ENCODE results near the gene MMP13. TPM values are rescaled to one million over a fixed set of nuclear protein-coding genes. Genes with fewer than 3 reads are reported as not detected.

The MMP13 gene
- total RNA-seq, 4 donors from 2014 or later: not detected

DNA sequence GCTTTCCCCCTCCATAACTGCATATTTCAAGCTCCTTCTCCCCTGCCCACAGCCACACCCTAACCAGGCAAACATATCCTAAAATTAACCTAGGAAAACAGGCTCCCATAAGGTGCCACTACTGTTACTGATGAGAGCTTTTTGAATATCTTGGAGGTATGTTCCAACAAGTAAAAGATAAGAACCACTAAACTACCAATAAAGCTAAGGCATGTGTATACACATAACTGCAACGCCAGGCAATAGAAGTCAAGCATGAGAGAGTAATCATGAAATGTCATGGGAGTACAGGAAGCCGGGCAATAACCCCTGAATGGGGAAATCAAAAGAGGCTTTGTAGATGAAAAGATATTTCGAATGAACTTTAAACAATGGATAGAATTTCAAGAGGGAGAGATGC is 9.3 kb downstream of the MMP13 start:
- no peaks in the 10 kb centered on the region for H3K27me3 ChIP-seq
- intact Hi-C loops (cut with DNase I; ENCODE audit: low total_unique reads): no loop called here
- no peak for TF ChIP-seq POLR2A (IDR thresholded peaks at IDR 0.05)
- TF ChIP-seq, protein P1, sequence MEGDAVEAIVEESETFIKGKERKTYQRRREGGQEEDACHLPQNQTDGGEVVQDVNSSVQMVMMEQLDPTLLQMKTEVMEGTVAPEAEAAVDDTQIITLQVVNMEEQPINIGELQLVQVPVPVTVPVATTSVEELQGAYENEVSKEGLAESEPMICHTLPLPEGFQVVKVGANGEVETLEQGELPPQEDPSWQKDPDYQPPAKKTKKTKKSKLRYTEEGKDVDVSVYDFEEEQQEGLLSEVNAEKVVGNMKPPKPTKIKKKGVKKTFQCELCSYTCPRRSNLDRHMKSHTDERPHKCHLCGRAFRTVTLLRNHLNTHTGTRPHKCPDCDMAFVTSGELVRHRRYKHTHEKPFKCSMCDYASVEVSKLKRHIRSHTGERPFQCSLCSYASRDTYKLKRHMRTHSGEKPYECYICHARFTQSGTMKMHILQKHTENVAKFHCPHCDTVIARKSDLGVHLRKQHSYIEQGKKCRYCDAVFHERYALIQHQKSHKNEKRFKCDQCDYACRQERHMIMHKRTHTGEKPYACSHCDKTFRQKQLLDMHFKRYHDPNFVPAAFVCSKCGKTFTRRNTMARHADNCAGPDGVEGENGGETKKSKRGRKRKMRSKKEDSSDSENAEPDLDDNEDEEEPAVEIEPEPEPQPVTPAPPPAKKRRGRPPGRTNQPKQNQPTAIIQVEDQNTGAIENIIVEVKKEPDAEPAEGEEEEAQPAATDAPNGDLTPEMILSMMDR (IDR thresholded peaks at IDR 0.05 in 4 of 5, conservative IDR thresholded peaks at IDR 0.05 in 1 of 5): no peak
- H3K27ac ChIP-seq: no peak overlapping the region
- DNase-seq (no peak), ATAC-seq (no peak)
- H3K4me3 ChIP-seq: no peak overlapping the region
- in situ Hi-C loops (cut with MboI; ENCODE audit: low sequenced_read_pairs in 4 of 4): loop anchor here in 1 of 4 donors (25.0 kb wide), 1 partner anchor 209 kb away; no protein-coding TSS in a partner anchor
- H3K36me3 ChIP-seq: no peaks in the 10 kb centered on the region
- no peaks in the 10 kb centered on the region for H3K4me1 ChIP-seq
- H3K9me3 ChIP-seq: no peaks in the 10 kb centered on the region

DNA sequence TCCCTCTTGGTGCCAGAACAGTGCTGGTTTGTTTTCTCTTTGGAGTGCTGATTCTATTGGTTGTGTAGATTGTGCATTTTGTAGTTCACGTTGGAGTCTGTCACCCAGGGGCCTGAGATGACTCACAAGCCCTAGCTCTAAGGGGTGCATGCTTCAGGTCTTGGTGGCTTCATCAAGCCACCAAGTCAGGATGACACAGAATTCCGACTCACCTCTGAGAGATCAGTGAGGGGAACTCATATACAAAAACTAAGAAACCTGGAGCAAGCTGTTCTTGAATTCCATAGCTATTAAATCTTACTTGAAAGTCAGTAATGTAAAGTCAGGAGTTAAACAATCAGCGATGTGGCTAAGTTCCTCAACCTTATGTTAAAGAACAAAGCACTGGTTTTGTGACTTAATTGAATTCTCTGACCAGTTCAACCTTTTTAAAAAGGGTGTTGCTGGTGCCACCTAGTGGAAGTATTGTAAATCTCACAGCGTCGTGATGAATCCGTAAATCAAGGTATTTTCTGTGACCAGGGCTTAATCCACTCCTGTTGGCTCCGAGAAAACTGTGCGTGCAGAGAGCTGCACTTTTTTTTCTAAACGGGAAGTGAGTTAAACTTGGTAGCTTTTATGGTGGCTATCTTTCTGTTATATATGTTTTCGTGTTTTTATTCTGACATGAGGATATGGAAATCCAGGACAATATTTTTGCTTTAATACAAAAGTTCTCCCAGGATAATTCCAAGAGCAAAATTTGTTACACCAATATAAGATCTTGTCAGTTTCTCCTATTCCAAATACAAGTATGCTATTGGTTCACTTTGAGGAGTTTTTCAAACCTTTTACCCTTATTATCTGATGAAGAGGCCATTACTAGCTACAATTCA is 14.6 kb downstream of the MMP13 start:
- no peaks in the 10 kb centered on the region for H3K4me1 ChIP-seq
- in situ Hi-C loops (cut with MboI; ENCODE audit: low sequenced_read_pairs in 4 of 4): loop anchor here in 1 of 4 donors (25.0 kb wide), 1 partner anchor 204 kb away; no protein-coding TSS in a partner anchor
- intact Hi-C loops (cut with DNase I; ENCODE audit: low total_unique reads): no loop called here
- H3K36me3 ChIP-seq: no peaks in the 10 kb centered on the region
- no peaks in the 10 kb centered on the region for H3K9me3 ChIP-seq
- TF ChIP-seq, protein P1 (IDR thresholded peaks at IDR 0.05 in 4 of 5, conservative IDR thresholded peaks at IDR 0.05 in 1 of 5): peak; percentile 4 to 58 (median 39)
- no peak for TF ChIP-seq POLR2A (IDR thresholded peaks at IDR 0.05)
- no peak overlapping the region for H3K4me3 ChIP-seq
- no peaks in the 10 kb centered on the region for H3K27me3 ChIP-seq
- no peak overlapping the region for H3K27ac ChIP-seq
- DNase-seq: no peak
- ATAC-seq: no peak

DNA sequence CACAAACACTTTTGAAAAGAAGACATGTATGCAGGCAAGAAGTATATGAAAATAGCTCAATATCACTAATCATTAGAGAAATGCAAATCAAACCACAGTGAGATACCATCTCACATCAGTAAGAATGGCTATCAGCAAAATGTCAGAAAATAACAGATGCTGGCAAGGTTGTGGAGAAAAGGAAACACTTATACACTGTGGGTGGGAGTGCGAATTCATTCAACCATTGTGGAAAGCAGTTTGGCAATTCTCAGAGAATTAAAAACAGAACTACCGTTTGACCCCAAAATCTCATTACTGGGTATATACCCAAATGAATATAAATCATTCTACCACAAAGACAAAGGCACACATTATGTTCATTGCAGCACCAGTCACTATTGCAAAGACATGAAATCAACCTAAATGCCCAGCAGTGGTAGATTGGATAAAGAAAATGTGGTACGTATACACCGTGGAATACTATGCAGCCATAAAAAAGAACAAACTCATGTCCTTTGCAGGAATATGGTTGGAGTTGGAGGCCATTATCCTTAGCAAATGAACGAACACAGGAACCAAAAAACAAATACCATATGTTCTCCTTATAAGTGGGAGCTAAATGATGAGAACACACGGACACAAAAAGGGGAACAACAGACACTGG is 18.5 kb downstream of the MMP13 start:
- H3K27me3 ChIP-seq: no peaks in the 10 kb centered on the region
- TF ChIP-seq, protein P1 (IDR thresholded peaks at IDR 0.05 in 4 of 5, conservative IDR thresholded peaks at IDR 0.05 in 1 of 5): no peak
- TF ChIP-seq POLR2A (IDR thresholded peaks at IDR 0.05): no peak
- H3K4me1 ChIP-seq: no peaks in the 10 kb centered on the region
- H3K9me3 ChIP-seq: no peaks in the 10 kb centered on the region
- intact Hi-C loops (cut with DNase I; ENCODE audit: low total_unique reads): no loop called here
- in situ Hi-C loops (cut with MboI; ENCODE audit: low sequenced_read_pairs in 4 of 4): loop anchor here in 1 of 4 donors (25.0 kb wide), 1 partner anchor 200 kb away; no protein-coding TSS in a partner anchor
- ATAC-seq (no peak), DNase-seq (no peak)
- H3K36me3 ChIP-seq: no peaks in the 10 kb centered on the region
- no peak overlapping the region for H3K4me3 ChIP-seq
- H3K27ac ChIP-seq: no peak overlapping the region

DNA sequence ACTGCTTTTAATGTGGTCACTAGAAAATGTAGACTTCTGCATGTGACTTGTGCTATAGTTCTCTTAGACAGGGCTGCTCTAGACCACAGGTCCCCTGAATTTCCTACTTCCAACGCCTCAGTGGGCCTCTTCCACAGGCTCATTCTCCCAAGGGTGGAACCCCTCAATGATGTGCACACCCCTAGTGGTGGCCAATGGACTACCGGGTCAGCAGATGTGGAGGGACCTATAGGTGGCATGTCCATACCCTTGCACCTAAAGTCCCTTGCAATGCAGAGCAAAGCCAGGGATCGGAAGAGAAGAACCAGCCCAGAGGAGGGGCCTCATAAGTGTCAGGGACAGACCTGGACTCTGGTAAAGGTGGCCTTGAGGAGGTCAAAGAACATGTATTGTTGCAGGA is 20.0 kb downstream of the MMP13 start:
- no peaks in the 10 kb centered on the region for H3K9me3 ChIP-seq
- no peak for DNase-seq
- H3K36me3 ChIP-seq: no peaks in the 10 kb centered on the region
- in situ Hi-C loops (cut with MboI; ENCODE audit: low sequenced_read_pairs in 4 of 4): loop anchor here in 1 of 4 donors (25.0 kb wide), 1 partner anchor 198 kb away; no protein-coding TSS in a partner anchor
- no peaks in the 10 kb centered on the region for H3K4me1 ChIP-seq
- H3K27ac ChIP-seq: no peak overlapping the region
- H3K27me3 ChIP-seq: no peaks in the 10 kb centered on the region
- intact Hi-C loops (cut with DNase I; ENCODE audit: low total_unique reads): no loop called here
- no peak for ATAC-seq
- no peak overlapping the region for H3K4me3 ChIP-seq
- TF ChIP-seq, protein P1 (IDR thresholded peaks at IDR 0.05 in 4 of 5, conservative IDR thresholded peaks at IDR 0.05 in 1 of 5): no peak
- TF ChIP-seq POLR2A (IDR thresholded peaks at IDR 0.05): no peak

Measured in gastrocnemius medialis (tissue), 4 donors.